IPS-18c (cell line): ENCODE results near the gene CREB3L2.
"Not testable (repeated sequence)": the region's sequence is repeated elsewhere in the genome, so short reads cannot be mapped to it uniquely, and the experiment has no call there.

Experiments used
- H3K4me3 ChIP-seq: 2 replicates; pipeline ENCODE4 v1.7.0; 2013; ENCODE audit warnings: low read depth, mild to moderate bottlenecking, low read length, moderate library complexity; ENCODE audit not compliant: insufficient read depth
- H3K9me3 ChIP-seq: one replicate; pipeline ENCODE4 v1.6.1; 2013; ENCODE audit warnings: mild to moderate bottlenecking, low read length, moderate library complexity; ENCODE audit not compliant: control insufficient read depth, insufficient read depth

Gene CREB3L2

DNA sequence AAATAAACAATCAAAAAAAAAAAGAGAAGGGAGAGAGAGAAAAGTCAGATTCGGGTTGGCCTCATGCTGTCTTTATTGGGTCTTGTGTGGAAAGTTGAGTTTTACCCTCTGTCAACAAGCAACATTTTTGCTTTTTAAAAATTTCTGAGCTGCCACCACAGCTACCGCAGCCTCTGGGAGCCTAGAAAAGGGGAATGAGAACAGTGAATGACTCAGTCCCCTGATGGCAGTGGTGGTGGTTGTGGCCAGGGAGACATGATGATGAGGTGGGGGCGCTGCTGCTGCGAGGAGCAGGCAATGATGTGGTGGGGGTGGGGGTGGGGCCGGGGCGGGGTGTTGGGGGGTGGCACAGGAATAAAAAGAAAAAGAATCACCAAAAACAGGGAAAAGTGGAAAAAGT is 20.0 kb upstream of the CREB3L2 start:
- Histone ChIP-seq H3K4me3 (no peak overlapping the region; the same call in 1 of the 2 replicates), H3K9me3 (peaks cover 3% of the 10 kb centered on the region)

DNA sequence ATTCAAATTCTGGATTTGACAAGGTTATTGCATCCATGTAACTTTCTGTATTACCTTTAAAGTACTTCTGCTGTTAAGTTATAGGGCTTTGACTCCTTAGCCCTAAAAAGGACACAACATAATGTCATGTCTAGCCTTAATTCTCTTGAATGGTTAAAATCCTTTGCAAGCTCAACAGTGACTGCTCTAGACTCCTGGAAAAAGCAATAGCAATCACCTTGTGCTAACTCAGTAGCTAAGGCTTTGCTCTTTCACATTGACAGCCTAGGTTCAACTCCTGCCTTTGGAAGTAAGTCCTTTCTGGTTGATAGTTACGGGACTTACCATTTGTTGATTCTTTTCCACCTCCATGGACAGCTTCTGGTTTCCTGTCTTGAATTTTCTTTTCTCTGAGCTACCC is 16.1 kb upstream of the CREB3L2 start:
- H3K9me3 ChIP-seq = no peaks in the 10 kb centered on the region

DNA sequence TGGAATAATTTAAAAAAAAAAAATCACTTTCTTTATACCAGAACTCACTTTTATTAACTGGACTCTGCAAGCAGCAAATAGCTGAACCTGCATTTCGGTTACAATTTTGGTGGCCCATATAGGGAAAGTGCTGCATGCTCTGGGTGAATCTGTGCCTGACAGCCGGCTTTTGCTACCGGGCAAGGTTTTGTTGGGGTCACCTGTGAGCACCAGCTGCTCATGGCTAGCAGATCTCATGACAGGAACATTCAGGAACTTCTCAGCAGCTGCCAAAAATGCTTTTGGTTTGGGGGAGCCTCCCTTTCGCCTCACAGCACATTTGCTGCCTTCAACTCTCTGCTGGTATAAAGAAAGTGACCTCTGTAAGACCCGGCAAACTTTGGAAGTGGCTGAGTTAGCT is 13.2 kb upstream of the CREB3L2 start:
- no peak overlapping the region for H3K4me3 ChIP-seq
- no peaks in the 10 kb centered on the region for H3K9me3 ChIP-seq

More for the DNA sequence above, 16.1 kb upstream of the CREB3L2 start:
- H3K4me3 ChIP-seq = no peak overlapping the region

DNA sequence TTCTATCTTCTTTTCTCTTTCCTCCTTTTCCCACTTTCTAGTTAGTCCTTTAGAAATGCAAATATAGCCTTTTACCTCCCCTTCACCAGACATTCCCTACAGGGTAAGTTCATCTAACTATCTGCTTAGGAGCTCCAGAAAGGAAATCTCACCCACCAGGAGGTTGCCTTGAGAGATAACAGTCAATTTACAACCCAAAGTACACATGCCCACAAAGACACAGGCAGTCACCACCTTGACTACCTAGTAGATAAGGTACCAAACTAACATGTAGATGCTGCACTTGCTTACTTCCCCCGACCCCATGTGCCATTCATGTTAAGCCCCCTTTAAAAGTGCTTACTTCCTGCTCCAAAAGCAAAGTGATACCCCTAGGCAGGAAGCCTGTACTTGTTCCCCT is 12.8 kb upstream of the CREB3L2 start:
- H3K4me3 ChIP-seq = no peak overlapping the region
- H3K9me3 ChIP-seq = no peaks in the 10 kb centered on the region

DNA sequence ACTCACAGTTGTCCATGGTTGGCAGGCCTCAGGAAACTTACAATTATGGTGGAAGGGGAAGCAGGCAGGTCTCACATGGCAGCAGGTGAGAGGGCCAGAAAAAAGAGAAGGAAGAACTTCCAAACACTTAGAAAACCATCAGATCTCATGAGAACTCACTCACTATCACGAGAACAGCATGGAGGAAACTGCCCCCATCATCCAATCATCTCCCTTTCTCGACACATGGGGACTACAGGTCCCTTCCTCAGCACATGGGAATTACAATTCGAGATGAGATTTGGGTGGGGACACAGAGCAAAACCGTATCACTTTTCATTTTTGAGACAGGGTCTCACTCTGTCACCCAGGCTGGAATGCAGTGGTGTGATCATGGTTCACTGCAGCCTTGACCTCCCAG is 12.3 kb upstream of the CREB3L2 start:
- H3K9me3 ChIP-seq, H3K4me3 ChIP-seq: not testable (repeated sequence)

DNA sequence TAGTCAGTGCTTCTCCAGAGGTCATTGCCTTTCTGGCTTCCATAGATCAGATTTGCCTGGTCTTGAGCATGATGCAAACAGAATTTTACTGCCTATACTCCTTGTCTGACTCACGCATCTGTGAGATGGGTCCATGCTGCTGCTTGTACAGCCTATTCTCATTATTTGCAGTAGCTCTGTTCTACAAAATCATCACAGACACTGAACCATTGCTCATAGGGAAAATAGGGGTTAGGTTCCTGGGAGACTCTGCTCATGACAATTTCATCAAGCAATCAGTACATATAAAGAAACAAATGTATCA is 7.4 kb upstream of the CREB3L2 start:
- no peak overlapping the region for H3K4me3 ChIP-seq
- no peaks in the 10 kb centered on the region for H3K9me3 ChIP-seq

DNA sequence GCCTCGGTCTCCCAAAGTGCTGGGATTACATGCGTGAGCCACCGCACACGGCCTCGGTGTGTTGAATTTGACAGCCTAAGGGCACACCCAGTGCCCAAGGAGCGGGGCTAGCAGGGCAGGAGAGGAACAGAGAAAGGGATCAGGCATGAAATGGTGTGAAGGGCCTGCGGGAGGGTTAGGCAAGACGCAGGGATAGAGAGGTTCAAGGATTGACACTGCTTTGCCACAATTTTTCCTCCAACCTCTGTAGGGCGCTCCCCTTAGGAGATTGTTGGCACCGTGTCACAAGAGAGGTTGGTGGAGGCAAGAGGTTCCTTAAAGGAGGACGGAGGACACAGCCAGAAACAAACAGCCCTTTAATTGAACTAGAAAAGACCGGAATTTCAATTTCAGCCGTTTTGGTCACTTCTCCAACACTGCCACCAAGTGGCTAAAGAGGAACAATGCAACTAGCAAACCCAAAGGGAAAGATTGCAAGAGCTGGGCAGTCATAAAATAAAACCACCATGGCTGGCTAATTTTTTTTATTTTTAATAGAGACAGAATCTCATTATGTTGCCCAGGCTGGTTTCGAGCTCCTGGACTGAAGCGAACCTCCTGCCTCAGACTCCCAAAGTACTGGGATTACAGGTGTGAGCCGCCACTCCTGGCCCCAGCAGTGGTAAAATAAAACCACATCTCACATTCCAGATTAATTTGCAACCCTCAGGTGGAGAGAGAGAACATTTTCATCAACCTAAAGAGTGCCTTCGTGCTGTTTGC is 6.9 kb upstream of the CREB3L2 start:
- H3K9me3 ChIP-seq = no peaks in the 10 kb centered on the region
- no peak overlapping the region for H3K4me3 ChIP-seq

DNA sequence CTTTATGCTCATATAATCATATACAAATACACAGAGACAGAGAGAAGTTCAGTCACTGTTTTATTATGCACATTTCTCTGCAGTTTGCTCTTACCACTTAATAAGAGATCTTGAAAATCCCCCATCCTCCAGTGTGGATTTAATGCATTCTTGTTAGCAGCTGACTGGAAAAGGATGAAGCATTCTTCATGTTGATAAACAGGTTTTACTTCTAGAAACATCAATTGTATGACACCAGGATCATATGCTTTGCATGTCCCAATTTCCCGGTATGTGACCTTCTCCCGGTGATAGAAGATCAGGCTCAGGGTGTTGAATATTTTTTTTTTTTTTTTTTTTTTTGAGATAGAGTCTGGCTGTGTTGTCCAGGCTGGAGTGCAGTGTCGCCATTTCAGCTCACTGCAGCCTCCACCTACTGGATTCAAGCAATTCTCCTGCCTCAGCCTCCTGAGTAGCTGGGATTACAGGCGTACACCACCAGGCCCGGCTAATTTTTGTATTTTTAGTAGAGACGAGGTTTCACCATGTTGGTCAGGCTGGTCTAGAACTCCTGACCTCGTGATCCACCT is 6.2 kb upstream of the CREB3L2 start:
- Histone ChIP-seq H3K9me3 (no peaks in the 10 kb centered on the region), H3K4me3 (no peak overlapping the region)

DNA sequence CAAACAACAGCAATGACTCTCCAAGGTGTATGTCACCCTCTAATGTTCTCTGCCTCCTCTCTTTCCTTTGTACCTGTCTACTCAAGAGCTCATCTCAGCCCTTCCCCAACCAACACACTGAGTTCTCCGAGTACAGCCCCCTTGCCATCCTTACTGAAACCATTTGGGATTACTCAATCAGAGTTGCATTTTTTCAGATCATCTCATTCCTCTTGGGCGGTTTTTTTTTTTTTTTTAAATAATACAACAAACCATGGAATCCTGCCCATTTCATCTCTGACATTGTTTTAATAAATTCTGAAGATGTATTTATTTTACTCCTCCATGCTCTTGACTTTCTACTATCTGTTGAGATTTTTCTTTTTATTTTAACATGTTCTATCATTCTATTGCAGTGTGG is 4.2 kb upstream of the CREB3L2 start:
- no peaks in the 10 kb centered on the region for H3K9me3 ChIP-seq

DNA sequence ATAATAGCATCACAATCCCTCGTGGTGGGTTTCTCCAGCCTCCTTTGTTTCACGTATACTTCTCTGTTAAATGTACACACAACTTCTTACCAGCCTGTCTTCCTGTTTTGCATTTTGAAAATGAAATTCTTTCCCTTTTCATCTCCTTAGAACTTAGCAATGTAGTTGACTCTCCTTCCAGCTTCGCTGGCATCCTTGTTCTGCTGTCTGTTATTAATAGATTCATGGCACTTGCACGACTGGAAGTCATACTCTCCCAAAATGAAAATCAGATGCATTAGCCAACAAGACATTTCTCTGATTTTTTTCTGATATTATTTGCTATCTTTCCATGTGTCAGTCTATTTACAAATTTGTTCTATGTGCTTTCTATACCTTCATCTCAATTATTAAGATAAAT is 3.0 kb upstream of the CREB3L2 start:
- Histone ChIP-seq H3K4me3 (no peak overlapping the region), H3K9me3 (no peaks in the 10 kb centered on the region)

More for the DNA sequence above, 4.2 kb upstream of the CREB3L2 start:
- H3K4me3 ChIP-seq = no peak overlapping the region

DNA sequence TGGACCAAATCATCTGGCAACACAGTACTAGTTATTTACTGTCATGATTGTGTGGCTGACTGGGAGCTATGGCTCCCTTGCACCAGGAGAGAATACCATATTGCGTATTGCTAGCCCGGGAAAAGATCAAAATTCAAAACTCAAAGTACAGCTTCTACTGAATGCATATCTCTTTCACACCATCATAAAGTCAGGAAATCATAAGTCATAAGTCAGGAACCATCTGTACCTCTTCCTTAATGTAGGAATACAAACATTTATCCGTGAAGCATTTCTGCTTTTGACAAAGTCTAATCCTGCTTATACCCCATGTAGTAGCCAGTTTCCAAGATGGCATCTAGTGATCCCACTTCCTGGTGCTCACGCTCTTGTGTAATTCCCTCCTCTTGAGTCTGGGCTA is 2.2 kb upstream of the CREB3L2 start:
- Histone ChIP-seq H3K9me3 (no peaks in the 10 kb centered on the region), H3K4me3 (no peak overlapping the region)

DNA sequence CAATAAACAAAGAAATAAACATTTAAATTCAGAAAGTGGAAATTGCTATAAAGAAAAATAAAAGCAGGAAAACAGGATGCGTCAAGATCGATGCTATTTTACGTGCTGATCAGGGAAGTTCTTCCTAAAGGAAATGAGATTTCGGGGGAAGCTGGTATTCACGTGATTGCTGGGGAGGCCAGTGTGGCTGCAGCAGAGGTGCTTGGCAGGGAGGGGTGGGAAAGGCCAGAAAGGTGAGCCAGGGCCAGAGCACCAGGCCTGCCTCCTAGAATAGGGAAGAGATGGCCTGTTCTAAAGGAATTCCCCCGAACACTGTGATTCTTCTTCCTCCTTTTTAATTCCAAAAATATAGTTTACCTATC is 923 bp upstream of the CREB3L2 start:
- H3K4me3 ChIP-seq = no peak overlapping the region

DNA sequence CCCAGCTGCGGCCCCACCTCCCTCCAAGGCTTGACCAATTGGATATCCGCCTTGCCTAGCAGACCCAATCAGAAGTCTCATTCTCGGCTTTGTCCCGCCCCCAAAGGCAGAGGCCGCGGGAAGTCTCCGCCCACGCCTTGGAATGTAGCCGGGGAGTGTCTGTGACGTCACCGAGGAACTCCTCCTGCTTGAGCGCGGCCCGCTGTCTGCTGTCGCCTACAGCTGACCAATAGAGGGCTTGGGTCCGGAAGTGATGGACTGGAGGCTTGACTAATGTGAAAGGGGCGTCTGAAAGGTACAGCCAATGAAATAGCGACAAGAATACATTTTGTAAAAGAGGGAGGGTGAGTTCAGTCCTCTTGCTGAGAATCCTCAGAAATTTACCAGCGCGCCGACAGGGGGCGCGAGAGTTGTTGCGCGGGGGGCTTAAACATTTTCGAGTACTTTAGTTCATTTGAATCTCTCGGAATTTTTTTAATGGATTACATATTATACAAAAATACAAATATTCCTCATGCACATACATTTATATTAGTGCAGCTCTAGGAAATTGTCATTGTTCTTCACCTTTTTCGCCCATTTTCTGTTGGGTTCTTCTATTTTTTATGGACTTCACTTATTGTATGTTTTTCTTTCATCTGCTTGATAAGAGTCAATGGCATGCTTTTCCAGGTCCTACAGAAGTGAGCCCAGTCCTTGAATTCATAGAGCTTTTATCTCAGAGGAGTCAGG is 376 bp upstream of the CREB3L2 start:
- no peaks in the 10 kb centered on the region for H3K9me3 ChIP-seq
- H3K4me3 ChIP-seq = peak overlapping the region; percentile 95

More for the DNA sequence above, 923 bp upstream of the CREB3L2 start:
- no peaks in the 10 kb centered on the region for H3K9me3 ChIP-seq

DNA sequence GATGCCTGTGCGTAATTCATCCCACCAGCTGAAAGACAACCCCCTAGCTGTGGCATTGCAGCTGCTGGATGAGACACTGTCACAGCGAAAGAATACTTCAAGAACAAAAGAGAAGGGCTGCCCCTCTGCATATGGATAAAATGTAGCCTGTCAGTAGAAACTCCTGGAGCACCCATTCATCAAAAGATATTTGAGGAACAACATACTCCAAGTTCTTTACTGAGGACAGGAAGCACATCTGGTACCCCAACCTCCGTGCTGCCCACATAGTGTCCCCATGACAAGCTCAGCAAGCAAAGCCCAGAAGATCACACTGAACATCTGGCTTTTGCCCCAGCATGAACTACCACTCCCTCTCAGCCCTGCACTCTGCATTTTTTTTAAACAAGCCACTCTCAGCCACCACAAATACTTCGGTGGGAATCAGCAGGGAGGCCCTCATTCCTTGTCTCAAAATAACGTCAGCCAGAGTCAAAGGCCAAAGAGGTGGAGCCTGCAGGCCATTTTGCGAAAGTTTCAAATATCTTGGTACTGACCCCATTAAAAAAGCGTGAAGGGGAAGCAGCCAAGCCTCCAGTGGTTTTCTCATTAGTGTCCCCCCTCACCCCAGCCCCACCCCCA is 1.7 kb downstream of the CREB3L2 start:
- Histone ChIP-seq H3K4me3 (peak overlapping the region; percentile 95), H3K9me3 (no peaks in the 10 kb centered on the region)

DNA sequence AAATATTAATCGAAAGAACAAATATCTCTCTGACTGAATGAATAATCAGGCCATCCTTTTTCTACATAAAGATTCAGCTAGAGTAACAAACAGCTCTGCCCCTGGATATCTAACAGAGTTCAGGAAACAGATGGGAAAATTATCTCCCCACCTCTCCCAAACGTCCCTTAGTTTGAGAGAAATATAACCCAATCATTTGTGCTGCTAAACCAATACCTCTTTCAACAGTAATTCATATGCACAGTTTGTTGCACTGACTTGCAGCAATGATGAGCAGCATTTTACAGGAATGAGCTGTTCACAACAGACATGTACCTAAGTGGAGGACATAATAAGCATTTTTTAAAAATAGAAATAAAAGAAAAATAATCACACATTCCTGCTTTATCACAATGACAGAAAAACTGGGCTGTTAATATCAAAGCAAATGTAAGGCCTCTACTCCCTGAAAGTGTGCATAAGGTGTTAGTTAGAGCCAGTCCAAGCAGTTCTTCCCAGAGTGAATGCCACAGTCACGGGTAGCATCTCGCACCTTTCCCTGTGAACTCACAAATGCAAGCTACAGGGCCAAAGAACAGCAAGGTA is 2.3 kb downstream of the CREB3L2 start:
- H3K4me3 ChIP-seq = peak overlapping the region; percentile 95
- H3K9me3 ChIP-seq = no peaks in the 10 kb centered on the region

DNA sequence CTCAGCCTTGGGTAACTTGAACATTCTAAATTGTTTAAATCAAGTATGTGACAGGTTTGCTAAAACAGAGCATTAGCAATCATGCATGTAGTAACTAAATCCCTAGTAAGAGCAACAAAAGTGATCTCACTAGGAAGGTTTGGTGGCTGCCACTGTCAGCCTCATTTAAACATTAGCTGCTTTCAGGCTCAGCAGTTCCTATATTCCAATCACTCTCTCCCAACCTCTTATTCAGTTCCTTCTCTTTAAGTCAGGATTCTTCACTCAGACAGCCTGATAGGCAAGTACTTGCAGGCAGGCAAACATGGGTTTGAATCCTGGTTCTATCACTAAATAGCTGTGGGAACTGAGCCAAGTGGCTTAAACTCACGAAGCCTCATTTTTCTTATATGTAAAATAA is 3.6 kb downstream of the CREB3L2 start:
- no peaks in the 10 kb centered on the region for H3K9me3 ChIP-seq
- H3K4me3 ChIP-seq = no peak overlapping the region

DNA sequence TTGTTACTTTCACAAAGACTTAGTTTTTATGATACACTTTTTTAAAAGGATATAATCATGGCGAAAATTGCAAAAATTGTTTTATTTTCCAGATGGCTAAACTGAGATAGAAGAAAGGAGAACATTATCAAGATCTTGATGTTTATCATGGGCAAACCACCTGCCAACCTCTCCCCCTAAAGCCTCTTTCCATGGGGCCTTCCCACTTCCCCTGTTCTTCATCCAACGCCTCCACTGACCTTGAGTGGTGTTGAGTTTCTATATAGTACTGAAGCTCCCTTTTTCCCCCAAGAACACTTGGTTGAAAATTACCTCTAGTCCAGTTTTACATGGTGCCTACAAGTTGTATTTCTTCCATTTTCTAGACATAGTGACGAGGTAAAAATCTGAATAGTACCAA is 5.0 kb downstream of the CREB3L2 start:
- Histone ChIP-seq H3K9me3 (no peaks in the 10 kb centered on the region), H3K4me3 (no peak overlapping the region)

DNA sequence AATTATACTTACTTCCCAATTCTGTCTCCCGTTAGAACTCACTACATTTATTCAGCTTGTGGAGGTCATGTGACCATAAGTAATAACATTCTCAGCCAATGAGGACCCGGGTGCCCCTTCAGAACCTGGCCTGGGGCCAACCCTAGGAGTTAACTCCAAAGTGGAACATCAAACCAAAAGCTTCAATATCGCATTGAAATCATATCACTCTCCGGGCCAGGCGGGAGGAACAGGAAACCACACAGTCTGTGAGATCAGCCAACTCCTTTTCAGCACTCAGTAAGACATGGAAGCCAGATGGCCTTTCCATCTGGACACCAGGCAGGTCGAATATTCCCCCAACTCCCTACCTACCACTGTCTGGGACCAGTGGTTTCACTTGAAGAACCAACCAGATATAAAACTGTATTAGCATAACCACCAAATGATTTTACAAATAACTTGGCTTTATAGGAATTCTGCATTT is 5.5 kb downstream of the CREB3L2 start:
- H3K4me3 ChIP-seq = no peak overlapping the region
- no peaks in the 10 kb centered on the region for H3K9me3 ChIP-seq
